ENCODE measurements around the gene CCL21.
"Not testable (repeated sequence)": the region's sequence is repeated elsewhere in the genome, so short reads cannot be mapped to it uniquely, and the experiment has no call there.

CCL21 gene

GRCh38 chr9:34710023-34710422 is at the start of gene CCL21:
CCL21 (minus strand) TSS chr9:34710136; CDS start chr9:34710066, 70 bp downstream.
- no peak for DNase-seq

- DNase-seq: no peak
Observed at GRCh38 chr9:34759432-34760134, 49.6 kb upstream of the CCL21 start.

GRCh38 chr9:34750320-34750719 is 40.4 kb upstream of the CCL21 start:
- DNase-seq: not testable (repeated sequence)

GRCh38 chr9:34746526-34746925 is 36.6 kb upstream of the CCL21 start:
- no peak for DNase-seq

DNA sequence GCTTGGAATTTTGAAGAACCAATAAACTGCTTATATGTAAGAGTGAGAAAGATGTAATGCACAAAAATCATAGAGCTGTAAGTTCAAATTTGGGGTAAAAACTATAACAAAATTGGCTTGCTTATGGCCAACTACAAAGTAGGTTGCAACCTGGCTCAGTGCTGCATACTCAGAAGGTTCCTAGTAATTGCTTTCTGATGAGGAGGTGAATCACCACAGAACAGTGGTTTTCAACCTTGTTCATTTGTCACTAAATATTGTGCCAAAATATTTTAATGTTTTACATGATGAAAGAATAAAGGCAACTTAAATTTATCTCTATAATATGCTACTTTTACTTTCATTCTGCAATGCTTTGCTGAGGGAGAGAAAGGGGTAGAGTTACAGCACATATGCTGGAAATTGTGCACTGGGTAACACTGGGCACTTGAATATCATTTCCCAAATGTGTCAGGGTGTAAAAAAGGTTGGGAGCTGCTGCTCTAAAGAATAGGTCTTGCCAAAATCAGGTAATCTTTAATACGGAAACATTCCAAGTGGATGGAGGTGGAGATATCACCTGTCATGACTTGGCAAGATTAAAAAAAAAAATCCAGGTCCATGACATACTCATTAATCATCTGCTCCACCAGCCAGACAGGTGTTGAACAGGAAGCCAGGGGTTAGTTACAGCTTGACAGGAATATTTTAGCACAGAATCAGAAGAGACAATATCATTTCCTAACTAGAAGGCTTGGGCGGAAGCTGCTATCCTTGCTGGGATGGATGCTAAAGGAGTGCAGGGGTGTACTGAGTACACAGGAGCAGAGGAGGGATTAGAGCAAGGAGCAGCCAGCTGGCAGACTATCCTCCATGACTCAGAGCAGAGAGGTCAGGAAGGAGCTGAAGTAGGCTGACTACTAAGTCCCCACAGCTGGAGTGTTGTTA is 34.6 kb upstream of the CCL21 start:
- no peak for DNase-seq

DNA sequence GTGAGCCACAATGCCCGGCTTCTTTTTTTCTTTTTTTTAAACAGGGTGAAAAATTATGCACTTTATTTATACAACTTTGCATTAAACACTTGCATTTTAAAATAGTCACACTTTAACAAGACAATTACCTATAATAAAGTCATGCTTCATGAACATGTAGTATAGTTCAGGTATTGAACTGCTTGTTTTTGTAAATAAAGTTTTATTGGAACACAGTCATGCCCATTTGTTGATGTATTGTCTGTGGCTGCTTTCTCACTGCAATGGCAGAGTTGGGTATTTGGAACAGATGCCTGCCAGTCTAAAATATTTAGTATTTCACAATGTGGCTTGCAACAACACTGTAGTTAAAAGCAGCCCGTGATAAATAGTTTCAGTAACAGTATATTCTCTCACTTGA is 32.8 kb upstream of the CCL21 start:
- DNase-seq: no peak

GRCh38 chr9:34741628-34742027 is 31.7 kb upstream of the CCL21 start:
- peak; percentile 15 to 19 for DNase-seq

DNA sequence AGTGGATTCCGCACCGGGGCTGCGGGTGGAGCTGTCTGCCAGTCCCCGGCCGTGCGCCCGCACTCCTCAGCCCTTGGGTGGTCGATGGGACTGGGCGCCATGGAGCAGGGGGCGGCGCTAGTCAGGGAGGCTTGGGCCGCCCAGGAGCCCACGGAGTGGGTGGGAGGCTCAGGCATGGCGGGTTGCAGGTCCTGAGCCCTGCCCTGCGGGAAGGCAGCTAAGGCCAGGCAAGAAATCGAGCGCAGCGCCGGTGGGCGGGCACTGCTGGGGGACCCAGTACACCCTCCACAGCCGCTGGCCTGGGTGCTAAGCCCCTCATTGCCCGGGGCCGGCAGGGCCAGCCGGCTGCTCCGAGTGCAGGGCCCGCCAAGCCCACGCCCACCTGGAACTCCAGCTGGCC is 30.2 kb upstream of the CCL21 start:
- DNase-seq: not testable (repeated sequence)

DNA sequence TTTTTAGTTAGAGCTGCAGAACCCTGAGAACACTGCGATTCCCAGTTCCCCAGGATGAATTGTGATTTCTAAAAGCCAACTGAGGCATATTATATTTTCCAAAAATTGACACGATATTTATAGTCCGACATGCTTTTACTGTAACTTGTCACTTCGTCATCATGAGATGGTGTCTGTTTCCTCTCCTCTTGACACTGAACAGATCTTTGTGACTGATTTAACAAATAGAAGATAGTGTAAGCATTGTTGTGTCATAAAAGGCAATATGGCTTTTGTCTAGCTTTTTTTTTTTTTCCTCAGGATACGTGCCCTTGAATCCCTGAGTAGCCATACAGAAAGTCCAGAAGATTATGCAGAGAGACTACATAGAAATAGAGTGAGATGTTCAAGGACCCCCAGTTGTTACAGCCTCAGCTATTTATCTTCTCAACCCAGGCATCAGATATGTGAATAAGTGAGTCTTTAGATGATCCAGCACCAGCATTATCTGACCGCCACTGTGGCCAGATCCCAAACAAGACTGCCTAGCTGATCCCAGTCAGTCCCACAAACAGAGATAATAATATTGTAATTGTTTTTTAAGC is 27.8 kb upstream of the CCL21 start:
- no peak for DNase-seq

- DNase-seq: no peak
Observed at GRCh38 chr9:34734720-34735119, 24.8 kb upstream of the CCL21 start.

DNA sequence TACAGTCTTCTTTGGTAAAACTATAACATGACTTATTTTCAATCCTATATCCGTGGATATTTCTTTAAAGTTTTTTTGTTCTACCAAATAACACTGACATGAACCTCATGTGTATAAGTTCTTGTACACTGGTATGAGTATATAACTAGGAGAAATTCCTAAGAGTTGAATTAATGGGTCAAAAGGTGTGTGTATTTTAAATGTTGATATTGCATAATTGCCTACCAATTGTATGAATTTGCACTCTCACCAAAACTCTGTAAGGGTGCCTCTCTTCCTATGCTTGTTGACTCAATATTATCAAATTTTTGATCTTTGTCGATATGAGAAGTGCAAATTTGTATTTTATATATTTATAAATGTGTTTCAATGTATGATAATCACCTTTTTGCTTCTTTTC is 22.9 kb upstream of the CCL21 start:
- no peak for DNase-seq

- no peak for DNase-seq
Observed at GRCh38 chr9:34732478-34732877, 22.5 kb upstream of the CCL21 start.

DNA sequence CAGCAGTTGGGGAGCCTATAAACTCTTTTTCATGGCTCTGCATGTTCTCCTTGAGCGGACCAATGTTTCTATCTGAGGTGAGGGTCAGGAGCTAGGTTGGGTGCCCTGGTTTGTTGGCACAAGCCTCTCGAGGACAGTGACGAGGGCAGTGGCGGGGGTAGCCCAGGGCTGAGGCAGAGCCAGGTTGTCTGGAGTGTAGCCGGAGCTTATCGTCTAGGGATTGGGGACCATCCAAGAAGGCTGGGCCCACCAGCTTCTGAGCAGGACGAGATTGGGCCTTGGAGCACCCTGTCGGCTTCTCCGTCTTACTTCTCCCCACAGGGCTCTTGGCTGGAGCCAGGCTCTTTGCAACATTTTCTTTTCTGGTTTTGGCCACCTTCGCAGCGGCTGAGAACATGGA is 13.2 kb upstream of the CCL21 start:
- no peak for DNase-seq

DNA sequence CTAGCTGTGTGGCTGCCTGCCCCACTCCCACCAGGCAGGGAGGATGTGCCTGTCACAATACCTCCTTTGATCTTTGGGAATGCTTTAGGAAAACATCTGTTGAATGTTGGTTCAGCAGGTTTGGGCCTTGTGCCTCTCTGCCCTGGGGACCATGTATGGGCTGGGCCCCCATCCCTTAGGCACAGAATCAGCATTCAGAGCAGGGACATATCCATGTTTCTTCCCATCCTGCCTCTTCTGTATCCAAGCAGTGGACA is 9.8 kb upstream of the CCL21 start:
- DNase-seq: not testable (repeated sequence)

DNA sequence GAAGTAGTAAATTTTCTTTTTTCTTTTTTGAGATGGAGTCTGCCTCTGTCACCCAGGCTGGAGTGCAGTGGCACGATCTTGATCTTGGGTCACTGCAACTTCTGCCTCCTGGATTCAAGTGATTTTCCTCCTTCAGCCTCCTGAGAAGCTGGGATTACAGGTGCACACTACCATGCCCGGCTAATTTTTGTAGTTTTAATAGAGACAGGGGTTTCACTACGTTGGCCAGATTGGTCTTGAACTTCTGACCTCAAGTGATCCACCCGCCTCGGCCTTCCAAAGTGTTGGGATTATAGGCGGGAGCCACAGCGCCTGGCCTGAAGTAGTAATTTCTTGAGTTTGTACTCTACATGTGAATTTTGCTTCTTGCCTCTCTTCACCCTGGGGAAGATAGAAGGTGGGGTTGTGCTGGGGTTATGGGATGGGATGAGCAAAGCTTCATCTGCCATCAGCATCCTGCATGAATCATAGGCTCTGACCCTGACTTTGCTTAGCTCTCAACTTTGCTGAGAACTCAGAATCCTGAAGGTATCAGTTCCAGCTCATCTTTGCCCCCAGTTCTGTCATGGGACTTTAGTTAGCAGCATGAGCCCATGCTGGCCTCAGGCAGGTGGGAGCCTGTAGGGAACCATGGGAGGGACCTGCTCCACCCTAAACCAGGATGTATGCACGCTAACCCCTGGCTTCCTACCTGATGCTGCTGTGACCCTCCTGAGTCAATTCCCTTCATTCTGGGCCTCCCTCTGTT is 9.3 kb upstream of the CCL21 start:
- DNase-seq: no peak

DNA sequence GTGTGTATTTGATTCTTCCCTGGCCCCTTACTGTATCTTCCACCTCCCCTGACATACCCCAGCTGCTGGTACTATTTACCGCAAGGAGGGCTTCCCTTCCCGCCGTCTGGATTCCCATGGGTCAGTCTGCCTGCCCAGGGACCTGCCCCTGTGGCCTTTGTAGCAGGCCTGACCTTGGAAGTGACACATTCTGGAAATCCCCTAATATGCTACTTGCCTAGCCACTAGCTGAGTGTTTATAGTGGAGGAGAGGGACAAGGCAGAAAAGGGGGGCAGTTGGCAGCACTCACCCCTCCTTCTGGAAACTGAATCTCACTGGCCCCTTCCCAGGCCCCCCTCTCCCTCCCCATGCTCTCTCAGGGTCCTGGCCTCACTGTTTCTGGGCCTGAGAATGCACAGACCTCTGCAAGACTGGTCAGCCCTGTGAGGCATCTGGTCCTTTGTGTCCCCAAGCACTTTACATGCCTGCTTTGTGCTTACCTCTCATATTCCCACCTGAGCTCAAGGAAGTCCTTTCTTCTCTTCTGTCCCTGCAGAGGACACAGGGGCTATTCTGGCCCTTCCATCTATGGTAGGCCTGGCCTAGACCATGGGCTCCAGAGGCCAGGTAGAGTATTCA is 8.2 kb upstream of the CCL21 start:
- DNase-seq: no peak

DNA sequence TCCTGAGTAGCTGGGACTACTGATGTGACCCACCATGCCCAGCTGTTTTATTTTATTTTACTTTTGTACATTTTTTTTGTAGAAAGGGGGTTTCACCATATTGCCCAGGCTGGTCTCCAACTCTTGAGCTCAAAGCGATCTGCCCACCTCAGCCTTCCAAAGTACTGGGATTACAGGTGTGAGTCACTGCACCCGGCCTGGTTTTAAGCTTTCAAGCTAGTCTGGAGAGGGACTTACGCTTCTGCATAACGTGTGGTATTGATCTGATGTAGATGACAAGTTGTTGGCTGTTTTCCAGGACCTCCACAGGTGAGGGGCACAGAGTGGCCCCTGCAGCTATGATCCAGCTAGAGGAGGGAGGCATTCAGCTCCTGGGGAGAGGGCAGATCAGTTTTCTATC is 6.8 kb upstream of the CCL21 start:
- no peak for DNase-seq

- no peak for DNase-seq
Observed at GRCh38 chr9:34715639-34716215, 5.8 kb upstream of the CCL21 start.

- DNase-seq: no peak
Observed at GRCh38 chr9:34714007-34714406, 4.1 kb upstream of the CCL21 start.

DNA sequence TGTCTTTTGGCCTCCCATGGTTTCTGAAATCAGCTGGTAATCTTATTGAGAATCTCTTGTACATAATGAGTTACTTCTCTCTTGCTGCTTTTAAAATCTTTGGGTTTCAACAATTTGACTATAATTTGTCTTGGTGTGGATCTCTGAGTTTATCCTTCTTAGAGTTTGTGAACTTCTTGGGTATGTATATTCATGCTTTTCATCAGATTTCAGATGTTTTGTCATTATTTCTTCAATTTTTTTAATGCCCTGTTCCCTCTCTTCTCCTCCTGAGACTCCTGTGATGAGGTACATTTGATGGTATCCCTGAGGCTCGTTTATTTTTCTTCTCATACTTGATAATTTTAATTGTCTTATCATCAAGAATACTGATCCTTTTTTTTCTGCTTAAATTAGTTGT is 2.2 kb upstream of the CCL21 start:
- DNase-seq: no peak

- no peak for DNase-seq
Observed at GRCh38 chr9:34709196-34709978, 549 bp downstream of the CCL21 start.

DNA sequence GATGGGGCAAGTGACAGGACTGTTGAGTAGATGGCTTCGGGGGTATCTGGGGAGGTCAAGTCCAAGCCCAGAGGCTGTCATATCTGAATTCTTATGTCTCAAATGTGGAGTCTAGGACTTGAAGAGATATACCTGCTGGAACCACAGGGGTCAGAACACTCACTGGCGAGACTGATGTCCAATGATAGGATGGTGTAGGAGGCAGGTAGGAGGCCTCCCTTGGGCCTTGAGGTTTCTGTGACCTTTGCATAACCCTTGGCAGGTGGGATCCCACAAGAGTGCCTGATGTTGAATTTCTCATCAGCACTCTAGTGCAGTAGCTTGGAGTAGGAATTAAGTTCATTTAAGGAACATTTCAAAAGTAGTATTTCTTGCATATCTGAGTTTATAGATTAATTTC is 2.8 kb downstream of the CCL21 start:
- no peak for DNase-seq
